CD4-positive, alpha-beta T cell treated with Interferon gamma for 1 hour (primary cell): ENCODE data around the gene DTNB.
"Not testable (repeated sequence)": the region's sequence is repeated elsewhere in the genome, so short reads cannot be mapped to it uniquely, and the experiment has no call there.

Experiments
- DNase-seq: peaks from one replicate; pipeline ENCODE4 v3.0.0-alpha.2; 2020

DTNB gene

GRCh38 chr2:25535411-25536289 lies 137.7 kb downstream of the DTNB start:
- DNase-seq: not testable (repeated sequence)

GRCh38 chr2:25534937-25535336 lies 138.4 kb downstream of the DTNB start:
- DNase-seq: not testable (repeated sequence)

GRCh38 chr2:25534455-25534854 lies 138.9 kb downstream of the DTNB start:
- no peak for DNase-seq

GRCh38 chr2:25533771-25534170 lies 139.6 kb downstream of the DTNB start:
- not testable (repeated sequence) for DNase-seq

DNA sequence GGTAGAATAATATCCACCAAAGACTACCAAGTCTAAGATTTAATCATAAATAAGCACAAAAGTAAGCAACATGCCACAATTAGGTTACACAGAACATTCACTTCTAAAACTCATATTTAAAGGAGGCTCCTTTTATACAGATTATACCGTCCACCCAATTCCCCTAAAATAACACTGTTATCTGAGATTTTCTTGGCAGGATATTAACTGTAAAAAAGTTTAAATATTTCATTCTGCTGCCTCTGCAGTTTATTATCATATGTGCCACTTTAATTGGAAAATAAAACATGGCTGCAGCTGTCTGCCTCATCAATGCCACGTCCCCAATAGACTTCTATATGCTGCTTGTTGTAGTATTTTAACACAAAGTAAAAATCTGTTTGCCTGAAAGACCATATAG lies 140.9 kb downstream of the DTNB start:
- no peak for DNase-seq

DNA sequence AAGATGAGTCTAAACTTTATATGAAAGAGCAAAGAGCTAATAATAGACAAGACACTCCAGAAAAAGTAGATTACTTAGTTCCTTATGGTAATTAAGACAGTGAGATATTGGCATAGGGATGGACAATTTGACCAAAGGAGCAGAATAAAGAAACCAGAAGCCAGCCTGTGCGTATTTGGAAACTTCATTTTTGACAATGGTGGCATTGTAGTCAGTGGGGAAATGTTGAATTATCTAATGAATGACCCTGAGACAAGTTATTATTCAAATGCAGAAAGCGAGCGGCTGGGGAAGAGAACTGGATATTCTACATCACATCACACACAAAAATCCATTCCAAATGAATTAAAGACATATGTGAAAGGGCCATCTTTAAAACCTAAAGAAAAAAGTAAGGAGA lies 144.3 kb downstream of the DTNB start:
- DNase-seq: no peak

GRCh38 chr2:25528173-25528572 lies 145.2 kb downstream of the DTNB start:
- DNase-seq: no peak

DNA sequence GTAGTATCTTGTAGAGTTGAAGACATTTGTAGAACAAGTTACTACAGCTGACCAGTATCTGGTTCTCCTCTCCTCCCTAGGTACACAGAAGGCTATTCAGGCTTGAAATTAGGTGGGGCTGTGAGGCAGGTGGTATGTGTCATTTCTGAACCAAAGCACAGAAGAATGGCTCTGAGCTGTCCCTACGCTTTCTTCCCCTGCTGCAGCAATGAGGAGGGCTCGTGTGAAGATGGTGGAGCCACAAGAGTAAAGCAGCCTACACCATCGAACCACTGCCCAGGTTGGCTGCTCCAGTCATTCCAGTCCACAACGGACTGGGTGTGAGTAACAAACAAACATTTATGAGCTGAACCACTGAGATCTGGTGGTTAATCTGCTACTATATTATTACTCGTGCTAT lies 148.9 kb downstream of the DTNB start:
- no peak for DNase-seq

- DNase-seq: no peak
Observed at GRCh38 chr2:25523060-25523459, 150.3 kb downstream of the DTNB start.

GRCh38 chr2:25521665-25522387 lies 151.6 kb downstream of the DTNB start:
- DNase-seq: no peak

GRCh38 chr2:25521126-25521525 lies 152.3 kb downstream of the DTNB start:
- no peak for DNase-seq

GRCh38 chr2:25517701-25518100 lies 155.7 kb downstream of the DTNB start:
- no peak for DNase-seq

GRCh38 chr2:25514043-25514637 lies 159.2 kb downstream of the DTNB start:
- no peak for DNase-seq

DNA sequence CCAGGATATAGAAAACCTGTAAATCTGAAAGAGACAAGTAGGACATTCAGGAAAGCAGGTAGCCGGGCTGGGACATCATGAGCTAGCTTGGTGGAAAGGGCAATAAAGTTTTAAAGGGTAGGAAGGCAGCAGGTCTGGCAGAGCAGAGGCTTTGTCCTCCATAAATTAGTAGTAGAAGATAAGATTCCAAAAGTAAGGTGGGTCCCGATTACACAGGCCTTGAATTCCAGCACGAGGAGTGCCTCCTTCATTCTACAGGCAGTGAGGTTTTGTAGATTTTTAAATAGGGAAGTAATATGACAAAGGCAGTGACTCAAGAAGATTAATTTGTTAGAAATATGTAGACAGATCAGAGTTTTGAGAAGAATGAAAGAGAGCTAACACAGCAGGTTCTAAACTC lies 160.7 kb downstream of the DTNB start:
- DNase-seq: no peak

DNA sequence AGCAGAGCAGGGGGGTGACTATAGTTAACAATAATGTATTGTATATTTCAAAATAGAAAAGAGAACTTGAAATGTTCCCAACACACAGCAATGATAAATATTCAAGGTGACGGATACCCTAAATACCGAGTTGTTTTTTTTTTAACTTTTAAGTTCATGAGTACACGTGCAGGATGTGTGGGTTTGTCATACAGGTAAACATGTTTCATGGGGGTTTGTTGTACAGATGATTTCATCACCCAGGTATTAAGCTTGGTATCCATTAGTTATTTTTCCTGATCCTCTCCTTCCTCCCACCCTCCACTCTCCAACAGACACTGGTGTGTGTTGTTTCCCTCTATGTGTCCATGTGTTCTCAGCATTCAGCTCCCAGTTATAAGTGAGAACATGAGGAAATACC lies 167.2 kb downstream of the DTNB start:
- DNase-seq: no peak

DNA sequence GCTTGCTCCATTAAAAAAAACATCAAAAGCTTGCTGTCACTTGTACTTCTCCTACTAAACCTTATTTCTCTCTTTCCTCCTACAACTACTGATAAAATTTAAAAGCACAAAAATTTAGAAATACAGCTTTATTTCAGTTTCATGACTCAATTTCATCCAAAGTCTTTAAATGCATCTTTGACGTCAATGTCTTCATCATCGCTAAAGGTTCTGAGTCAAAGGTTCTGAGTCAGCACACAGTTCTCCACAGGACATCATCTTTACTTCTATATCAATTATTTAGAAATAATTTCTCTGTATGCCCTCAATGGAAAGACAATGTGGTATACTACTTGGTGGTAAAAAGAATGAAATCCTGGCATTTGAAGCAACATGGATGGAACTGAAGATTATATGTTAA lies 167.8 kb downstream of the DTNB start:
- no peak for DNase-seq

GRCh38 chr2:25505182-25505581 lies 168.2 kb downstream of the DTNB start:
- DNase-seq: no peak

DNA sequence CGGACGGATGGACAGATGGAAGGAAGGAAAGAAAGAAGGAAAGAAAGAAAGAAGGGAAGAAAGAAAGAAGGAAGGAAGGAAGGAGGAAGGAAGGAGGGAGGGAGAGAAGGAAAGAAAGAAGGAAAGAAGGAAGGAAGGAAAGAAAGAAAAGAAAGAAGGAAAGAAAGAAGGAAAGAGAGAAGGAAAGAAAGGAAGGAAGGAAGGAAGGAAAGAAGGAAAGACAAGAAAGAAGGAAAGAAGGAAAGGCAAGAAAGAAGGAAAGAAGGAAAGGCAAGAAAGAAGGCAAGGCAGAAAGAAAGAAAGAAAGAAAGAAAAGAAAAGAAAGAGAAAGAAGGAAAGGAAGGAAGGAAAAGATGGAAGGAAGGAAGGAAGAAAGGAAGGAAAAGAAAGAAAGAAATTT lies 169.1 kb downstream of the DTNB start:
- DNase-seq: no peak

DNA sequence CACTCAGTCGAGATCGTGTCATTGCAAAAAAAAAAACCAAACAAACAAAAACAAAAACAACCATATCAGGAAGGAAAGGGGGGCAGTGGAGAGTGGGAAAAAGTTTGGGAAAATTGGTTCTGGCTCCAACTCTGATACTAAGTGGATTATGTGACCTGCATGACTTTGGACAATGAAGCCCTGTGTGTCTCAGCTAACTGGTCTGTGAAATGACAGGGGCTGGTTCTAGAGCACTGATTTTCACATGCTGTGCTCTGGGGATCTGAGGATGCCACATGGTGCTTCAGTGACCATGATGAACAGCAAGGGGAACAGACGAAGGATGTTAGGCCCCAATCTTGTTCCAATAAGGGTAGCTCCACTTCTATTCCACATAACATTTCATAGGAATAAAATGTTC lies 174.2 kb downstream of the DTNB start:
- DNase-seq: no peak

GRCh38 chr2:25497918-25498407 lies 175.4 kb downstream of the DTNB start:
- no peak for DNase-seq

DNA sequence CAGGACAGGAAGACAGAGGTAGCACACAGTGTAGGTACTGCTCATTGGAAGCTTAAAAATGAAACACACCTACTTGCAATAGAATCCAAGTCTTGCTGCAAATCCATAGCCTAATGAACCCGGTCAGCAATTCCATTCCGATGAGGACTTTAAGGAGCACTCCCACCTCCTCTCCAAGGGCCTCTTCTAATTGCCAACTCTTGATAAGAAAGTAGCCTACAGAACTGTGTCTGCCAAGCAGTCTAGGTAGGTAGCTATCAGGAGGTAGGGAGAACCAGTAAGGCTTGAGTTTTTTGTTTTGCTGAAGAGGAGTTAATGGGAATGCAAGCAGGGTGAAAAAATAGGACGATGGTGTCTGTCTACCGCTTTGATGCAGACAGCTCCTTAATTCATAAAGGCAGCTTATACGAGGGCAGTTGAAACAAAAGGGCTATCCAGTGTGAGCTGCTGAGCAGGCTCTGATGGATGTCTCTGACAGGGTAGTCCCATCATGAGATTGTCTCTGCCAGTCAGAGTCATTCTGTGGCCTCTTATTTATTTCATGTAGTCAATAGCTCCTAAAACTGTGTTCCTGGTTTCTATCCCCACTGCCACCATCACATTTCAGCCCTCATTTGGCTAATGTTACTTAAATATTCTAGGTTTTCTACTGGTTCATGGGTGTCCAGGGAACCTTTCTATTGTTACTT lies 176.0 kb downstream of the DTNB start:
- DNase-seq: no peak

- no peak for DNase-seq
Observed at GRCh38 chr2:25494616-25495015, 178.8 kb downstream of the DTNB start.

DNA sequence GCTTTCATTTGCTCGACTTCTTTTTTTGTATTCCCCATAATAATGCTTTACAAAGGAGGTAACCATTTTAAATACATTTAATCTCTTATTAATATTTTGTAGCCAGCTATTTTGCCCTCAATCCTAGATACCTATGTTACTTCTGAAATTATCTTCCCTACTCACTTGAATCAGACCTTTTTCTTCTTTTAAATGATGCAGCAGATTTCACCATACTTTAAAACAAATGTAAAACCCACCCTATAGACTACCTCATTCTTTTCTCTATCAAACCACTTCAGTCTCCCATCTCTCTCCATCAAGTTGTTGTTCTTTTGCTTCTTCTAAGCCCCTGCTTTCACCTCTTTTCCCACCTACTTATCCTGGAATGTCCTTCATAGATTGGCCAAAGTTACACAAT lies 180.2 kb downstream of the DTNB start:
- no peak for DNase-seq
